ENCODE results near the gene C19orf33.

- no peak for TF ChIP-seq REST (IDR thresholded peaks at IDR 0.05; ENCODE audit: insufficient read depth in 1 of 2, low read depth in 2 of 2, low read length in 2 of 2)
- 0 out of 2 replicates have a peak, but pooled peaks have one; percentile 32 for TF ChIP-seq POLR2AphosphoS5 (IDR thresholded peaks at IDR 0.05; ENCODE audit: low read depth, low read length)
- no peak for TF ChIP-seq TAF1 (IDR thresholded peaks at IDR 0.05; ENCODE audit: borderline replicate concordance, insufficient read depth, low read length)
- no peak for TF ChIP-seq SIN3A (IDR thresholded peaks at IDR 0.05; ENCODE audit: borderline replicate concordance, insufficient read depth, low read length)
These were observed 32.7 kb downstream of the C19orf33 start for GRCh38 chr19:38336638-38337359.
